Measurements from ENCODE around the gene ME1.

The ME1 gene

GRCh38 chr6:83252719-83253118, 178.1 kb downstream of the ME1 start:
- Histone ChIP-seq H3K9me3 (ENCODE audit: insufficient read depth, low read depth, low read length) (no peaks in the 10 kb centered on the region), H3K79me2 (ENCODE audit: insufficient read depth, low read length) (no peaks in the 10 kb centered on the region), H3K9me2 (replicated peaks; ENCODE audit: low read depth, low read length) (no peaks in the 10 kb centered on the region), H4K20me1 (ENCODE audit: insufficient read depth, low read length, poor library complexity, severe bottlenecking) (no peaks in the 10 kb centered on the region), H3K27me3 (ENCODE audit: insufficient read depth, low read length, poor library complexity, severe bottlenecking) (no peaks in the 10 kb centered on the region), H3K4me1 (ENCODE audit: insufficient read depth, low read length, poor library complexity, severe bottlenecking) (no peaks in the 10 kb centered on the region), H3K4me2 (ENCODE audit: low read depth, low read length, poor library complexity, severe bottlenecking) (no peak overlapping the region), H3K4me3 (ENCODE audit: low read length, poor library complexity, severe bottlenecking) (no peak overlapping the region), H3F3A (ENCODE audit: low read depth) (no peaks in the 10 kb centered on the region), H2AFZ (ENCODE audit: low read length) (no peak overlapping the region), H3K9ac (ENCODE audit: low read depth, low read length, poor library complexity, severe bottlenecking) (no peak overlapping the region), H3K36me3 (ENCODE audit: insufficient read depth, low read length) (no peaks in the 10 kb centered on the region)
- TF ChIP-seq CTCF (conservative IDR thresholded peaks at IDR 0.05; ENCODE audit: low read length) (no peak), EZH2phosphoT487 (IDR thresholded peaks at IDR 0.05; ENCODE audit: borderline replicate concordance) (no peak)

GRCh38 chr6:83250235-83250634, 180.6 kb downstream of the ME1 start:
- no peak overlapping the region for H3K4me3 ChIP-seq (ENCODE audit: low read length, poor library complexity, severe bottlenecking)
- H2AFZ ChIP-seq (ENCODE audit: low read length): no peak overlapping the region
- H4K20me1 ChIP-seq (ENCODE audit: insufficient read depth, low read length, poor library complexity, severe bottlenecking): no peaks in the 10 kb centered on the region
- no peaks in the 10 kb centered on the region for H3K9me3 ChIP-seq (ENCODE audit: insufficient read depth, low read depth, low read length)
- no peaks in the 10 kb centered on the region for H3K4me1 ChIP-seq (ENCODE audit: insufficient read depth, low read length, poor library complexity, severe bottlenecking)
- H3F3A ChIP-seq (ENCODE audit: low read depth): no peaks in the 10 kb centered on the region
- H3K9me2 ChIP-seq (replicated peaks; ENCODE audit: low read depth, low read length): no peaks in the 10 kb centered on the region
- H3K36me3 ChIP-seq (ENCODE audit: insufficient read depth, low read length): no peaks in the 10 kb centered on the region
- H3K9ac ChIP-seq (ENCODE audit: low read depth, low read length, poor library complexity, severe bottlenecking): no peak overlapping the region
- no peaks in the 10 kb centered on the region for H3K79me2 ChIP-seq (ENCODE audit: insufficient read depth, low read length)
- H3K27me3 ChIP-seq (ENCODE audit: insufficient read depth, low read length, poor library complexity, severe bottlenecking): no peaks in the 10 kb centered on the region
- H3K4me2 ChIP-seq (ENCODE audit: low read depth, low read length, poor library complexity, severe bottlenecking): no peak overlapping the region
- TF ChIP-seq CTCF (conservative IDR thresholded peaks at IDR 0.05; ENCODE audit: low read length): no peak
- TF ChIP-seq EZH2phosphoT487 (IDR thresholded peaks at IDR 0.05; ENCODE audit: borderline replicate concordance): no peak

GRCh38 chr6:83247471-83247870, 183.4 kb downstream of the ME1 start:
- Histone ChIP-seq H3K9me3 (ENCODE audit: insufficient read depth, low read depth, low read length) (no peaks in the 10 kb centered on the region), H3K9me2 (replicated peaks; ENCODE audit: low read depth, low read length) (no peaks in the 10 kb centered on the region), H3K4me3 (ENCODE audit: low read length, poor library complexity, severe bottlenecking) (no peak overlapping the region), H3K4me1 (ENCODE audit: insufficient read depth, low read length, poor library complexity, severe bottlenecking) (no peaks in the 10 kb centered on the region), H4K20me1 (ENCODE audit: insufficient read depth, low read length, poor library complexity, severe bottlenecking) (no peaks in the 10 kb centered on the region), H3K79me2 (ENCODE audit: insufficient read depth, low read length) (no peaks in the 10 kb centered on the region), H3K9ac (ENCODE audit: low read depth, low read length, poor library complexity, severe bottlenecking) (no peak overlapping the region), H3K36me3 (ENCODE audit: insufficient read depth, low read length) (no peaks in the 10 kb centered on the region), H3K4me2 (ENCODE audit: low read depth, low read length, poor library complexity, severe bottlenecking) (no peak overlapping the region), H2AFZ (ENCODE audit: low read length) (no peak overlapping the region), H3K27me3 (ENCODE audit: insufficient read depth, low read length, poor library complexity, severe bottlenecking) (no peaks in the 10 kb centered on the region), H3F3A (ENCODE audit: low read depth) (no peaks in the 10 kb centered on the region)
- TF ChIP-seq CTCF (conservative IDR thresholded peaks at IDR 0.05; ENCODE audit: low read length) (no peak), EZH2phosphoT487 (IDR thresholded peaks at IDR 0.05; ENCODE audit: borderline replicate concordance) (no peak)
